Astrocyte of the spinal cord (primary cell): ENCODE results near the gene KAZN.

ENCODE experiments used
- DNase-seq: peaks from one replicate; pipeline ENCODE4 v3.0.0; 2011; ENCODE audit warnings: low read depth, low spot score
- H3K4me3 ChIP-seq: 2 replicates; pipeline ENCODE4 v1.5.1; 2011; ENCODE audit warnings: low read depth, mild to moderate bottlenecking, low read length, moderate library complexity
- CTCF ChIP-seq: IDR thresholded peaks from 2 replicates; pipeline ENCODE4 v1.5.1; 2012; ENCODE audit warnings: low read depth, mild to moderate bottlenecking, low read length, inconsistent platforms
- in situ Hi-C: cut with HindIII; loops from 2 replicates; pipeline ENCODE4 v1.10.0; 2017; ENCODE audit warnings: low sequenced_read_pairs

The KAZN gene

GRCh38 chr1:14583788-14584187 lies 14.7 kb upstream of the KAZN start:
- DNase-seq: no peak
- H3K4me3 ChIP-seq: no peak overlapping the region
- in situ Hi-C loops: no loop called here
- TF ChIP-seq CTCF: no peak

- no peak overlapping the region for H3K4me3 ChIP-seq
- TF ChIP-seq CTCF: no peak
Measured at GRCh38 chr1:14585728-14586127, 12.8 kb upstream of the KAZN start.

GRCh38 chr1:14590411-14591180 lies 7.9 kb upstream of the KAZN start:
- no peak overlapping the region for H3K4me3 ChIP-seq
- in situ Hi-C loops: no loop called here
- no peak for DNase-seq
- no peak for TF ChIP-seq CTCF

More at GRCh38 chr1:14585728-14586127, 12.8 kb upstream of the KAZN start:
- no peak for DNase-seq
- in situ Hi-C loops: no loop called here

DNA sequence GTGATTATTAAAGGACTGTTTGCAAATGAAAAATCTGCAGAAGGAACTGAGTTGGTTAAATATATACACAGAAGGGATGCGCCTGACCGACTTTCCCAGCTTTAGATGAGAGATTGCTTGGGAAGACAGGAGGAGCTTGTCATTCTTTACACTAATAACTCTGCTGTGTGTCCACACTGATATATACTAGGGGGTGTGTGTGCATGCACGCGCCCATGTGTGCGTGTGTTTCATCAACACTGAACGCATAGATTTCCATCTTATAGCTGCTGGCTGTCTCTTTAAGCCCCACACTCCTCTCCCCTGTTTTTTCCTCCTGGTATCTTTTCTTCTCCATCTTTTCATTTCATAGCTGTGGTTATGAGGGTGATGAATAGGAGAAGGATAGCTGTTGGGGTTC lies 6.9 kb upstream of the KAZN start:
- no peak overlapping the region for H3K4me3 ChIP-seq
- no peak for DNase-seq
- no peak for TF ChIP-seq CTCF
- in situ Hi-C loops: no loop called here

GRCh38 chr1:14592004-14592631 lies 6.4 kb upstream of the KAZN start:
- no peak overlapping the region for H3K4me3 ChIP-seq
- TF ChIP-seq CTCF: no peak
- in situ Hi-C loops: no loop called here
- no peak for DNase-seq

DNA sequence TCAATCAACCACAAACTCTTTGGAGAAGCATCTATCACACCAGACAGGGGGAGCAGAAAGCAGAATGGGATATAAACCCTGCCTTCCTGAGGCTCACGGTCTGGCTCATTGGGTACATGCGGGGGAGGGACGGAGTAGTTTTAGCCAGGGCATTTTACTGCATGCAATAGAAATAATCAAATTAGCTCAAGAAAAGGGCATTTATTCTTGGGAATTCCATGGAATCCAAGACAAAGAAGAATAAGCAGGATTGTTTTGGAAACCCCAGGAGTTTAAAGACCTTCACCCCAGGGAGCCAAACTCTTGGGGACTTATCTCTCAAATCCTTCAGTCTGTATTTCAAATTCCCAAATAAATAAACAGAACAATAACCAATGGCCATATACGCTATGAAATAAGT lies 5.2 kb upstream of the KAZN start:
- DNase-seq: no peak
- TF ChIP-seq CTCF: no peak
- in situ Hi-C loops: no loop called here
- no peak overlapping the region for H3K4me3 ChIP-seq
